H9 (cell line): ENCODE results near the gene USP35. TPM values are rescaled to one million over a fixed set of nuclear protein-coding genes. Genes with fewer than 3 reads are reported as not detected.

ENCODE experiments used
- DNase-seq: peaks from one replicate; pipeline ENCODE4 v3.0.0-alpha.2; 2017
- H2AFZ ChIP-seq: one replicate; pipeline ENCODE4 v1.6.1; 2013; ENCODE audit warnings: mild to moderate bottlenecking, low read length, control low read depth, moderate library complexity
- H2AK5ac ChIP-seq: 2 replicates; pipeline ENCODE4 v1.6.1; 2013; ENCODE audit warnings: low read length, control low read depth, mixed read lengths; ENCODE audit not compliant: insufficient read length
- H2BK120ac ChIP-seq: one replicate; pipeline ENCODE4 v1.6.1; 2013; ENCODE audit warnings: low read depth, mild to moderate bottlenecking, low read length, control low read depth, inconsistent platforms; ENCODE audit not compliant: poor library complexity, severe bottlenecking
- H2BK12ac ChIP-seq: 2 replicates; pipeline ENCODE4 v1.6.1; 2013; ENCODE audit warnings: low read length, control low read depth, mixed read lengths, low read depth; ENCODE audit not compliant: insufficient read length
- H2BK15ac ChIP-seq: 2 replicates; pipeline ENCODE4 v1.6.1; 2013; ENCODE audit warnings: low read depth, low read length, control low read depth
- H2BK20ac ChIP-seq: one replicate; pipeline ENCODE4 v1.6.1; 2013; ENCODE audit warnings: low read depth, mild to moderate bottlenecking, low read length, control low read depth, inconsistent platforms; ENCODE audit not compliant: poor library complexity, severe bottlenecking
- H2BK5ac ChIP-seq: 2 replicates; pipeline ENCODE4 v1.6.1; 2013; ENCODE audit warnings: low read length, control low read depth, mixed read lengths; ENCODE audit not compliant: insufficient read length
- H3K14ac ChIP-seq: 2 replicates; pipeline ENCODE4 v1.6.1; 2013; ENCODE audit warnings: low read length, control low read depth; ENCODE audit not compliant: insufficient read depth
- H3K18ac ChIP-seq: 2 replicates; pipeline ENCODE4 v1.6.1; 2013; ENCODE audit warnings: low read depth, mild to moderate bottlenecking, mixed read lengths, low read length, control low read depth; ENCODE audit not compliant: insufficient read length
- H3K23ac ChIP-seq: 2 replicates; pipeline ENCODE4 v1.6.1; 2013; ENCODE audit warnings: low read length, control low read depth, mixed read lengths, low read depth; ENCODE audit not compliant: insufficient read length
- H3K23me2 ChIP-seq: 2 replicates; pipeline ENCODE4 v1.6.1; 2013; ENCODE audit warnings: low read depth, mild to moderate bottlenecking, mixed read lengths, low read length, control low read depth; ENCODE audit not compliant: insufficient read length, poor library complexity, severe bottlenecking
- H3K27ac ChIP-seq: 2 replicates; pipeline ENCODE4 v1.5.1; 2013; ENCODE audit warnings: low read length, control low read depth, mixed read lengths, low read depth; ENCODE audit not compliant: insufficient read length
- H3K27me3 ChIP-seq: 2 replicates; pipeline ENCODE4 v1.6.1; 2013; ENCODE audit warnings: low read length, control low read depth, inconsistent platforms; ENCODE audit not compliant: insufficient read depth
- H3K4ac ChIP-seq: 2 replicates; pipeline ENCODE4 v1.6.1; 2013; ENCODE audit warnings: low read depth, mild to moderate bottlenecking, control low read depth, inconsistent platforms, low read length, moderate library complexity
- H3K4me1 ChIP-seq: 2 replicates; pipeline ENCODE4 v1.6.1; 2013; ENCODE audit warnings: low read length, control low read depth, inconsistent platforms; ENCODE audit not compliant: insufficient read depth
- H3K4me2 ChIP-seq: 2 replicates; pipeline ENCODE4 v1.6.1; 2013; ENCODE audit warnings: low read length, control low read depth, mixed read lengths; ENCODE audit not compliant: insufficient read length, insufficient read depth
- H3K56ac ChIP-seq: 2 replicates; pipeline ENCODE4 v1.6.1; 2013; ENCODE audit warnings: low read depth, mild to moderate bottlenecking, mixed read lengths, low read length, control low read depth; ENCODE audit not compliant: insufficient read length
- H3K79me1 ChIP-seq: 2 replicates; pipeline ENCODE4 v1.6.1; 2013; ENCODE audit warnings: low read depth, mild to moderate bottlenecking, moderate library complexity, low read length, control low read depth, inconsistent platforms; ENCODE audit not compliant: insufficient read depth, poor library complexity, severe bottlenecking
- H3K79me2 ChIP-seq: 2 replicates; pipeline ENCODE4 v1.6.1; 2013; ENCODE audit warnings: low read length, control low read depth, inconsistent platforms; ENCODE audit not compliant: insufficient read depth
- H3K9ac ChIP-seq: 2 replicates; pipeline ENCODE4 v1.6.1; 2013; ENCODE audit warnings: low read length, control low read depth, mixed read lengths; ENCODE audit not compliant: insufficient read length; ENCODE audit errors: extremely low read depth
- H3K9me3 ChIP-seq: one replicate; pipeline ENCODE4 v1.6.1; 2013; ENCODE audit warnings: low read depth, low read length, inconsistent platforms; ENCODE audit not compliant: control insufficient read depth
- H3T11ph ChIP-seq: one replicate; pipeline ENCODE4 v1.6.1; 2013; ENCODE audit warnings: mild to moderate bottlenecking, low read length, control low read depth, inconsistent platforms
- H4K20me1 ChIP-seq: one replicate; pipeline ENCODE4 v1.6.1; 2013; ENCODE audit not compliant: control insufficient read depth, insufficient read length, insufficient read depth
- H4K5ac ChIP-seq: 2 replicates; pipeline ENCODE4 v1.6.1; 2013; ENCODE audit warnings: low read depth, mild to moderate bottlenecking, mixed read lengths, low read length, control low read depth; ENCODE audit not compliant: insufficient read length
- H4K8ac ChIP-seq: replicated peaks from 2 replicates; pipeline ENCODE4 v1.6.1; 2013; ENCODE audit warnings: low read length, control low read depth, mixed read lengths, low read depth; ENCODE audit not compliant: insufficient read length
- H4K91ac ChIP-seq: 2 replicates; pipeline ENCODE4 v1.6.1; 2013; ENCODE audit warnings: low read depth, mild to moderate bottlenecking, moderate library complexity, mixed read lengths, low read length, control low read depth; ENCODE audit not compliant: insufficient read length
- H3K27ac Mint-ChIP-seq, 3 experiments: 2 replicates in 2 of 3; 3 replicates in 1 of 3; pipeline ENCODE4 v1.8.0; 2020 to 2021; ENCODE audit warnings: mixed read lengths in 3 of 3, mild to moderate bottlenecking in 1 of 3, moderate library complexity in 1 of 3
- H3K27me3 Mint-ChIP-seq: 2 replicates; pipeline ENCODE4 v1.8.0; 2021; ENCODE audit warnings: low read depth, mild to moderate bottlenecking, moderate library complexity, mixed read lengths
- H3K36me3 Mint-ChIP-seq, 3 experiments: 2 replicates in 2 of 3; 3 replicates in 1 of 3; pipeline ENCODE4 v1.8.0; 2020 to 2021; ENCODE audit warnings: low read depth in 3 of 3, mixed read lengths in 3 of 3; ENCODE audit not compliant: insufficient read depth in 1 of 3
- H3K4me1 Mint-ChIP-seq, 2 experiments: 2 replicates each; pipeline ENCODE4 v1.8.0; 2020; ENCODE audit warnings: mixed read lengths in 2 of 2
- H3K4me3 Mint-ChIP-seq, 2 experiments: 2 replicates in 1 of 2; 3 replicates in 1 of 2; pipeline ENCODE4 v1.8.0; 2020 to 2021; ENCODE audit warnings: mild to moderate bottlenecking in 2 of 2, mixed read lengths in 2 of 2, moderate library complexity in 1 of 2
- H3K9me3 Mint-ChIP-seq, 2 experiments: 2 replicates in 1 of 2; 3 replicates in 1 of 2; pipeline ENCODE4 v1.8.0; 2020; ENCODE audit warnings: mild to moderate bottlenecking in 2 of 2, mixed read lengths in 2 of 2, moderate library complexity in 1 of 2
- CTCF ChIP-seq: fragments of 200-600 bp; sonication (generic); conservative IDR thresholded peaks from 3 replicates; pipeline ENCODE4 v1.8.0; 2021; ENCODE audit warnings: antibody characterized with exemption, mild to moderate bottlenecking
- WGBS: extraction: QIAGEN DNeasy Blood & Tissue Kit; methylation state at CpG from one replicate; pipeline ENCODE4 v1.1.7; 2013; ENCODE audit warnings: missing lambda C conversion rate, low lambda C conversion rate, mixed read lengths; ENCODE audit not compliant: insufficient read length; ENCODE audit errors: extremely low coverage; 5-methylcytosine and 5-hydroxymethylcytosine counted together
- total RNA-seq: library from RNA; stranded (reverse); gene quantifications from 2 replicates; pipeline ENCODE4 v1.2.1, GENCODE V29; 2021

The USP35 gene
- total RNA-seq, 1 experiment from 2014 or later = 6.8 TPM

GRCh38 chr11:78216571-78217287, 28.0 kb downstream of the USP35 start:
- Mint-ChIP-seq H3K4me3 (no peak overlapping the region), H3K36me3 (peaks cover 0 to 20% (median 11%) of the 10 kb centered on the region in 3 experiments; a peak in 6 of 7 replicates), H3K27me3 (no peaks in the 10 kb centered on the region), H3K9me3 (no peaks in the 10 kb centered on the region), H3K27ac (no peak overlapping the region; a peak in 3 of 7 replicates), H3K4me1 (no peaks in the 10 kb centered on the region)
- no peaks in the 10 kb centered on the region for H3K4me1 ChIP-seq
- no peak overlapping the region for H3K9ac ChIP-seq
- no peak overlapping the region for H2BK12ac ChIP-seq
- DNase-seq = no peak
- no peaks in the 10 kb centered on the region for H3K27me3 ChIP-seq
- H4K5ac ChIP-seq = no peak overlapping the region
- no peak for TF ChIP-seq CTCF
- H3K14ac ChIP-seq = no peak overlapping the region
- no peak overlapping the region for H2AFZ ChIP-seq
- H4K8ac ChIP-seq = no peak overlapping the region
- no peaks in the 10 kb centered on the region for H3K23me2 ChIP-seq
- no peak overlapping the region for H2AK5ac ChIP-seq
- no peak overlapping the region for H2BK15ac ChIP-seq
- H2BK5ac ChIP-seq = no peak overlapping the region
- no peak overlapping the region for H3K27ac ChIP-seq
- no peak overlapping the region for H3K18ac ChIP-seq
- no peak overlapping the region for H3K4me2 ChIP-seq
- no peaks in the 10 kb centered on the region for H3K9me3 ChIP-seq
- no peak overlapping the region for H4K91ac ChIP-seq
- H3K56ac ChIP-seq = no peak overlapping the region
- no CpG with 5 or more reads among the region's 5 CpGs for WGBS
- H4K20me1 ChIP-seq = no peaks in the 10 kb centered on the region
- no peak overlapping the region for H3K4ac ChIP-seq
- no peak overlapping the region for H2BK120ac ChIP-seq
- H3T11ph ChIP-seq = no peak overlapping the region
- H3K79me1 ChIP-seq = no peaks in the 10 kb centered on the region
- H3K79me2 ChIP-seq = no peaks in the 10 kb centered on the region
- H2BK20ac ChIP-seq = no peak overlapping the region
- no peak overlapping the region for H3K23ac ChIP-seq
